ENCODE measurements around the gene PHC1.

Gene PHC1

DNA sequence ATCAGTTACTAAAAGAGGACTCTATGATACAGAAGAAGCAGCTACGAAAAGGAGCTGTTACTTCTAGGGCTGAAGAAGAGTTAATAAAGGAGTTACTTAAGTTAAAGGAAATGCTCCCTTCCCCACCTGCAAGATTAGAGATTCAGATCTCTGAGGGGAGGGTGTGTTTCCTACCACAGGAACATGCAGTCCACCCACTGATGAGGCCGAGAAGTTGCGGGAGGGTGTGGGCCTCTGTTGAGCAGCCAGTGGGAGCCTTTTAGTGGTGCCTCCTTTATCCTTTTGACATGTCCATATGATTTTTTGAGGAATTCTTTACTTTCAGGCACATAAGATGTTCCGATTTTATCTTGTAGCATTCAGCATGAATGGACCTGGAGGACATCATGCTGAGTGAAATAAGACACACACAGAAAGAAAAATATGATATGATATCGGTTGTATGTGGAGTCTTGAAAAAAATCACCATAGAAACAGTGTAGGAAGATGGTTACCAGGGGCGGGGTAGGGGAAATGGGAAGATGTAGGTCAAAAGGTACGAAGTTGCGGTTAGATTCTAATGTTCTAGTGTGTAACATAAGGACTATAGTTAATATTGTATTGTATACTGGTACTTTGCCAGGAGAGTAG lies 39.6 kb downstream of the PHC1 start:
- ChIA-PET POLR2A (no interaction called here), CTCF (interaction anchor here (0.7 kb wide), 1 partner anchor 96 kb away, joined by 3 read pairs; no protein-coding TSS in a partner anchor)
- TF ChIP-seq, protein P1, sequence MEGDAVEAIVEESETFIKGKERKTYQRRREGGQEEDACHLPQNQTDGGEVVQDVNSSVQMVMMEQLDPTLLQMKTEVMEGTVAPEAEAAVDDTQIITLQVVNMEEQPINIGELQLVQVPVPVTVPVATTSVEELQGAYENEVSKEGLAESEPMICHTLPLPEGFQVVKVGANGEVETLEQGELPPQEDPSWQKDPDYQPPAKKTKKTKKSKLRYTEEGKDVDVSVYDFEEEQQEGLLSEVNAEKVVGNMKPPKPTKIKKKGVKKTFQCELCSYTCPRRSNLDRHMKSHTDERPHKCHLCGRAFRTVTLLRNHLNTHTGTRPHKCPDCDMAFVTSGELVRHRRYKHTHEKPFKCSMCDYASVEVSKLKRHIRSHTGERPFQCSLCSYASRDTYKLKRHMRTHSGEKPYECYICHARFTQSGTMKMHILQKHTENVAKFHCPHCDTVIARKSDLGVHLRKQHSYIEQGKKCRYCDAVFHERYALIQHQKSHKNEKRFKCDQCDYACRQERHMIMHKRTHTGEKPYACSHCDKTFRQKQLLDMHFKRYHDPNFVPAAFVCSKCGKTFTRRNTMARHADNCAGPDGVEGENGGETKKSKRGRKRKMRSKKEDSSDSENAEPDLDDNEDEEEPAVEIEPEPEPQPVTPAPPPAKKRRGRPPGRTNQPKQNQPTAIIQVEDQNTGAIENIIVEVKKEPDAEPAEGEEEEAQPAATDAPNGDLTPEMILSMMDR (IDR thresholded peaks at IDR 0.05; ENCODE audit: control extremely low read depth, extremely low read depth, low read depth, missing control alignments), result no peak
- no peak for DNase-seq (ENCODE audit: extremely low spot score)

DNA sequence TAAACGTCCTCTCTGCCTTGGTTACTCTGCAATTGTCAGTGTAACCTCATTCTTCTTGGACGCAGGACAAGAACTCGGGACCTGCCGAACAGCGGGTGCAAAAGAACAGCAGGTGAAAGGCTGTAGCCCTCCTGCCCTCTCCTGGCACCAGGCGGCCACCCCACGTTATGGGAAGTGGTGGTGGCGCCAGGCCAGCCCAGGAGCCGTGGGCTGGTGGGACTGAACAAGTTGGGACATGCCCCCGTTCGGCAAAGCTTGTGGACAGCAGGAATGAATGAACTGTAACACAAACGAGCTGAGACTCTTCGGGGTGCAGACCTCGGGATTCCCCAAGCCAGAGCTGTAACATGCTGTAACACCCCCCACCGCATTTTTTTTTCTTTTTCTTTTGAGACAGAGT lies 41.8 kb downstream of the PHC1 start:
- DNase-seq (ENCODE audit: extremely low spot score), result no peak
- TF ChIP-seq, protein P1 (IDR thresholded peaks at IDR 0.05; ENCODE audit: control extremely low read depth, extremely low read depth, low read depth, missing control alignments), result no peak
- ChIA-PET CTCF (no interaction called here), POLR2A (no interaction called here)

DNA sequence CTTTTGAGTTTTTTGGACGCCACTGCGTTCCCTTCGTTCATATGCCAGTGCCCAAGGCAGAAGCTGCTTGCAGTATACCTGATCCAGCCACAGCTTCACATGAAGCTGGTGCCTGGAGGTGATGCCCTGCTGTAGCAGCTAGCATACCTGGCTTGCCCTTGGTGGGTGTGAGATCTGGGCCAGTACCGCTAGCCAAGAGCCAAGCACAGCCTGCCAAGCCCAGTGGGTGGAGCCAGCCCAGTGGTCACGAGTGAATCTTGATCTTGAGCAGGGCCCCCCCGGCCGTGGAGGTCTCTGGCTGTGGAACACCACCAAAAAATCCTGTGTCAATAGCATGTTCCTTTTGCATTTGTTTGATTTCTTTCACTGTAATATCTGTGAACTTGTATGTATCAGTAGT lies 42.5 kb downstream of the PHC1 start:
- TF ChIP-seq, protein P1 (IDR thresholded peaks at IDR 0.05; ENCODE audit: control extremely low read depth, extremely low read depth, low read depth, missing control alignments), result no peak
- DNase-seq (ENCODE audit: extremely low spot score), result no peak
- ChIA-PET CTCF (no interaction called here), POLR2A (no interaction called here)

DNA sequence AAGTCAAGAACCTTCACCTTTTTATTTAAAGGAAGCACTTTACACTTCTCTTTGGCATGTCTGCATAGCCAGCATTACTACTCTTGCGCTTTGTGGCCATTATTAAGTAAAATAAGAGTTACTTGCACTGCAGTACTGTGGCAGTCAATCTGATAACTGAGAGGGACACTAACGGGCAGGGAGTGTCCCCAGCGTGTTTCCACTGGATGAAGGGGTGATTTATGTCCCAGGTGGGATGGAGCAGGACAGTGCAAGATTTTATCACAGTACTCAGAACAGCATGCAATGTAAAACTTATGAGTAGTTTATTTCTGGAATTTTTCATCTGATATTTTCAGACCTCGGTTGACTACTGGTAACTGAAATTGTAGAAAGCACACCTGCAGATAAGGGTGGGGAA lies 43.3 kb downstream of the PHC1 start:
- TF ChIP-seq, protein P1 (IDR thresholded peaks at IDR 0.05; ENCODE audit: control extremely low read depth, extremely low read depth, low read depth, missing control alignments), result no peak
- DNase-seq (ENCODE audit: extremely low spot score), result no peak
- ChIA-PET POLR2A (no interaction called here), CTCF (no interaction called here)

DNA sequence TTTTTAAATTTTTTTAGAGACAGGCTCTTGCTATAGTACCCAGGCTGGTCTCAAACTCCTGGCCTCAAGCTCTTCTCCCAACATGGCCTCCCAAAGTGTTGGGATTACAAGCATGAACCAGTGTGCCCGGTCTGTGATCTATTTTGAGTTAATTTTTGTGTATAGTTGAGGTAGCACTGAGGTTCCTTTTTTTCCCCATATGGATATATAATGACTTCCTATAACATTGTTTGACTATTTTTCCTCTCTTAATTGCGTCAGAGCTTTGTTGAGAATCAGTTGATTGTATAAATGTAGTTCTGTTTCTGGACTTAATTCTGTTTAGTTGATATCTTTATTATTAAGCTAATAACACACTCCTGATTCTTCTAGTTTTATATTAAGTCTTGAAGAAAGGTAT lies 43.8 kb downstream of the PHC1 start:
- no peak for DNase-seq (ENCODE audit: extremely low spot score)
- TF ChIP-seq, protein P1 (IDR thresholded peaks at IDR 0.05; ENCODE audit: control extremely low read depth, extremely low read depth, low read depth, missing control alignments), result no peak
- ChIA-PET CTCF (interaction anchor here (1.1 kb wide), 1 partner anchor 93 kb away, joined by 3 read pairs; no protein-coding TSS in a partner anchor), POLR2A (no interaction called here)

DNA sequence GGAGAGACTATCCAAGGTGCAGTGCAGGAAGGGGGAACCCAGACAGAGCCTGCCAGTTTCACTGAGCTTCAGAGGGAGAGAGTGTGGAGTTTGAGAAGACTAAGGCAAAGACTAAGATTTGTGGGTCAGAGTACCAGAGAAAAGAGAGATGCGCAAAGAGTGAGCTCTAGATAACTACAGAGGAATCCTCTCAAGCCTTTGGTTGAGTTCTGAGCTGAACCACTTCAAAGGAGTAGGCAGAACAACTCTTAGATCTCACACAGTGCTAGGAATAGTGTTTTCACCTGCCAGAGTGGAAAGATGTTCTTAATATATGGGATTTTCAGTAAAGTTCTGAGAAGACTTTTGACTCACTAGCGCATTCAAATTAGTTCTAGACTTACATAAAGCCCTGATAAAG lies 45.9 kb downstream of the PHC1 start:
- TF ChIP-seq, protein P1 (IDR thresholded peaks at IDR 0.05; ENCODE audit: control extremely low read depth, extremely low read depth, low read depth, missing control alignments), result no peak
- CTCF ChIA-PET, result interaction anchor here (1.3 to 1.5 kb wide), 2 partner anchors 78 to 90 kb away, joined by 4 to 5 read pairs; no protein-coding TSS in a partner anchor
- DNase-seq (ENCODE audit: extremely low spot score), result no peak

More for the DNA sequence above, 45.9 kb downstream of the PHC1 start:
- POLR2A ChIA-PET, result no interaction called here
